CD4-positive, alpha-beta T cell treated with Interleukin-1 beta for 1 hour (primary cell): Measurements from ENCODE around the gene DENND5B.
"Not testable (repeated sequence)": the region's sequence is repeated elsewhere in the genome, so short reads cannot be mapped to it uniquely, and the experiment has no call there.

Source experiments
- DNase-seq, 2 donors: peaks; one replicate each; pipeline ENCODE4 v3.0.0-alpha.2; 2020 to 2022

Gene DENND5B

GRCh38 chr12:31456562-31456961 lies 134.4 kb downstream of the DENND5B start:
- no peak for DNase-seq

DNA sequence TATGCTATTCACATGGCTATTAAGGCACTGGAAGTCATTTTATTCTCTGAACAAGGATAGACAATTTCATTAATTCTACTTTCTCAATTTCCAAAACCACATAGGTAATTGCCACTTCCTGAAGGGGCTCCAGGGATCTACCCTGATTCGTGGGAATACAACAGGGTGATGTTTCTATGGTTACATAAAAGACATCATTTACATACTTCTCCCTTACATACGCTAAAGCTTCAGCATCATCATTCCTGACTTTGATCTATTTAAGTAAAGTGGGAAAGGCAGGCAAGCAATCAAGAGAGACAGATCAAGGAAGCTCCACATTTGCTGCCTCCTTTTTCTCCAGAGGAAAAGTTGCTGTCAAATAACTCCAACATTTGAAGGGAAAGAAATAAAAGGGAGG lies 146.2 kb downstream of the DENND5B start:
- DNase-seq: no peak

DNA sequence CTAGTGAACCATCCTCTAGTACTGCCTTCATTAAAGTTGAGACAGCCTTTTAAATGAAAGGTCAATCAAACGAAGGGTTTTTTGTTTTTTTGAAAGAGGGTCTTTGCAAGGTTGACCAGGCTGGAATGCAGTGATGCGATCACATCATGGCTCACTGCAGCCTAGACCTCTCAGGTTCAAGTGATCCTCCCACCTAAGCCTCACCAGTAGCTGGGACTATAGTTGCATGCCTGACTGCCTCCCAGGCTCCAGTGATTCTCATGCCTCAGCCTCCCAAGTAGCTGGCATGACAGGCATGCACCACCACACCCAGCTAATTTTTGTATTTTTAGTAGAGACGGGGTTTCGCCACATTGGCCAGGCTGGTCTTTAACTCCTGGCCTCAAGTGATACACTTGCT lies 150.3 kb downstream of the DENND5B start:
- no peak for DNase-seq

DNA sequence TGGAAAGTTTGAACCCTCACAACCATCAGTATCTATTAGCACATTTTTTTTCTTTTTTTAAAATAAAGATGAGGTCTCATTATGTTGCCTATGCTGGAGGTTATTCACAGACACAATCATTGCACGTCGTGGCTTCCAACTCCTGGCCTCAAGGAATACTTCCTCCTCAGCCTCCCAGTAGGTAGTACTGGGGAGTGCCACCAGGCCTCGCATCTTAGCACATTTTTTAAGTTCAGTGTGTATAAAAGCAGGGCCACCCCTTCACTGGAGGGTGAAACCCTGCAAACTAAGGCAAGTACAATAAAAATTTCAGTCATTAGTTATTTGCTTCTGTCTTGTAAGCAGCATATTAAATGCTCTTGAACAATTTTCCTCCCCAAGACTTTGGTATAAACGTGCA lies 150.8 kb downstream of the DENND5B start:
- no peak for DNase-seq

GRCh38 chr12:31431721-31432240 lies 159.2 kb downstream of the DENND5B start:
- DNase-seq: no peak

DNA sequence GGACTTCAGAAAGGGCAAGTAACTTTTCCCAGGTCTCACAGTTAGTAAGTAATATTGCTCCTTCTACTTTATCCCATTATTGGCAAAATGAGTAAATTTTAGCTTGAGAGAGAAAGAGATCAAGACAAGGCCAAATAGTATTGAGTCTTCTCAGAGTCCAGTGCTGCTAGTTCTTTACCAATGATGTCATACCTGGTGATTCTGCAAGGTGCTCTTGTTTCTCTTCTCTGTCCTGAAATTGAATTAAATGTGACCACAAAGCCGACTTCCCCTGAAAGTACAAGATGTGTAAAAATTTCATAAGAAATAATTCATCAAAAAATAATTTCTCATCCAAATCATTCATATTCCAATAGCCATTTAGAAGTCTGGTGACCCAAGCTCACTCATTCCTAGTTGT lies 167.5 kb downstream of the DENND5B start:
- no peak for DNase-seq

DNA sequence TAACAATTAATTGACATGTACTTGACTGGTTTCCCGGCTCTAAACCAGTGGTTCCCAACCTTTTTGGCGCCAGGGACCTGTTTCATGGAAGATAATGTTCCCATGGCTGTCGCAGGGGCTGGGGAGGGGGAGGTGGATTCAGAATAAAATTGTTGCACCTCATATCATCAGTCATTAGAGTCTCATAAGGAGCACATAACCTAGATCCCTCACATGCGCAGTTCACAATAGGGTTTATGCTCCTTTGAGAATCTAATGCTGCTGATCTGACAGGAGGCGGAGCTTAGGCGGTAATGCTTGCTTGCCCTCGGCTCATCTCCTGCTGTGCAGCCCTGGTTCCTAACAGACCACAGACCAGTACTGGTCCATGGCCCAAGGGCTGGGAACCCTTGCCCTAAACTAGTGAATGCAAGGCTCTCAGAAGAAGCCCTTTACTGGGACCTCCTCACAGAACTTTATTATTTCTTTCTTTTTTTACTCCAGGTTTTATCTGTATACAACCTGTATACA lies 178.6 kb downstream of the DENND5B start:
- DNase-seq: no peak

- DNase-seq: no peak
Observed at GRCh38 chr12:31408763-31409162, 182.2 kb downstream of the DENND5B start.

GRCh38 chr12:31407562-31407961 lies 183.4 kb downstream of the DENND5B start:
- no peak for DNase-seq

- DNase-seq: no peak
Observed at GRCh38 chr12:31406345-31406744, 184.6 kb downstream of the DENND5B start.

DNA sequence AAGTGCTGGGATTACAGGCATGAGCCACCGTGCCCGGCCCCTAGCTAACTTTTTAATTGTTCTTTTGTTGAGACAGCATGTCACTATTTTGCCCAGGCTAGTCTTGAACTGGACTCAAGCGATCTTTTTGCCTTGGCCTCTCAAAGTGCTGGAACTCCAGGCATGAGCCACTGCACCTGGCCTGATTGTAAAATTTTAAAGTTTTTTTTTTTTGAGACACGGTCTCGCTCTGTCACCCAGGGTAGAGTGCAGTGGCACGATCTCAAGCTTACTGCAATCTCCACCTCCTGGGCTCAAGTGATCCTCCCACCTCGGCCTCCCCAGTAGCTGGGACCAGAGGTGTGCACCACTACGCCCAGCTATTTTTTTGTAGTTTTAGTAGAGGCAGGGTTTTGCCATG lies 185.9 kb downstream of the DENND5B start:
- no peak for DNase-seq

GRCh38 chr12:31403099-31403607 lies 187.8 kb downstream of the DENND5B start:
- peak; percentile 67 to 70 for DNase-seq

DNA sequence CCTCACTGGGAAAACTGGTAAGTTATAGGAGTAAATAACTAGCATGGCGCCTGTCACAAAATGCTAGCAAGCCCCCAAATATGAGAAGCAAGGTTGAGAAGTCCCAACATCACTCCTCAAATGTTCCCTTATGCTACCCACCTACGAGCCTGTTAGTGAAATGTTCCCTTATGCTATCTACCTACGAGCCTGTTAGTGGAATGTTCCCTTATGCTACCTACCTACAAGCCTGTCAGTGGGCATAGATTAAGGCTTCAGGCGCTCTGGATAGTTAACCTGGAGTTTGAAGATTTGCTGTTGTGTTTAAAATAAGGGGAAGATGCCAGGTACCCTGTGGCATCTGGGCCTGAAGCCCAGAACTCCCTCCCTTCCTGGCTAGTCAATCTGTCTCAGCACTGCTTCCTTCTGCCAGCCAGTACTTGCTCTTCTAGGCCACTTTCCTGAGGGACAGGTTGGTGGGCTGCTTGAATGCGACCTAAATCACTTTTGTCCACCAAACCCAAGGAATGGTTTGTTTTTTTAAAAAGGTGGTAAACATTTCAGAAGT lies 197.9 kb downstream of the DENND5B start:
- no peak for DNase-seq

GRCh38 chr12:31390991-31391390 lies 199.9 kb downstream of the DENND5B start:
- DNase-seq: no peak

DNA sequence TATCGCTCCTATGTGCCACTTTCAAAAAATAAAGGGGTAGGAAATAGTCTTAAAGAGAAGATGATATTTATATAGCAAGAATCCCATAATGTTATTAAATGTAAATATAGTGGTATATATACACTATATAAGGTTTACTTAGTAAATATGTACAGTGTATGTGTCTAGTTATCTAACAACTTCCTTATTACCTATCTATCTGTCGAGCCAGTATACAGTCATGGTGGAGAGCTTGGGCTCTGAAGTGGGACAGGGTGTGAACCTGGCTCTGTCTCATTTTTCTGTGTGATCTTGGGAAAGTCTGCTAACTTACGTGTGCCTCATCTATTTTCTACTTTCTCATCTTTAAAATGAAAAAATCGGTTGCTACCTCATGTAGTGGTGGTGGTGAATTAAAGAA lies 202.2 kb downstream of the DENND5B start:
- no peak for DNase-seq

DNA sequence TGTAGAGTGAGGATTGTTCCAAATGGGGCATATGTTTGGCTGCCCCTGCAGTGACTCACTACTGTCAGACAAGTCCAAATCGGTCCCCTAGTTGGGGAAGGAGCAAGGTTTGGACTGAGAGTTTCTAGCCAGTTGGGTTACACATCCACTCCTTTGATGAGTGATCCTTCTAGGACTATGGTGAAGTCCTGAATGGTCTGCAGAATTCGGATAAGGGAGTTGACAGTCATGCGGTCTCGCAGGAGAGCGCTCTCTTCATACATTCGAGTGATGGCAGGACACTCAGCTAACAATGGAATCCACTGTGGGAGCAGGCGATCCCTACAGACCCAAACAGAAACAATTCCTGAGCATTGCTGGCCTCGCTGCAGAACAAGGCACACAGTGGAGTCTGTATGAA lies 203.5 kb downstream of the DENND5B start:
- DNase-seq: no peak

DNA sequence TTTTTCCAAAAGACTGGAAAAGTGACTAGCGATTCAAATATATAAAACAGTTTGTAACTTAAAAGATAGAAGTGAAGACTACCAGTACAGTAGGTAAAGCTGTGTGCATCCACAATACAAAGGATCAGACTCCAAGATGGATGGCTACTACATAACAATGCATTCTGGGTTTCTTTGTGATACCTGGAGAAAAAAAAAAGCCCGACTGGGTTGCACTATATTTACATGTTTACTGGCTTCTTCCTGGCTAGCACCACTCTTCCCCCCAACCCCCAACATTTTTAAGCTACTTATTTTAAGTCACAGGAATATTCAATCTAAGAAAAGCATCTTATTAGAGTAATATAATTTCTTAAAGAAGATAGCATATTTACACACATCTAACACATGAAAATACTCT lies 203.9 kb downstream of the DENND5B start:
- no peak for DNase-seq

DNA sequence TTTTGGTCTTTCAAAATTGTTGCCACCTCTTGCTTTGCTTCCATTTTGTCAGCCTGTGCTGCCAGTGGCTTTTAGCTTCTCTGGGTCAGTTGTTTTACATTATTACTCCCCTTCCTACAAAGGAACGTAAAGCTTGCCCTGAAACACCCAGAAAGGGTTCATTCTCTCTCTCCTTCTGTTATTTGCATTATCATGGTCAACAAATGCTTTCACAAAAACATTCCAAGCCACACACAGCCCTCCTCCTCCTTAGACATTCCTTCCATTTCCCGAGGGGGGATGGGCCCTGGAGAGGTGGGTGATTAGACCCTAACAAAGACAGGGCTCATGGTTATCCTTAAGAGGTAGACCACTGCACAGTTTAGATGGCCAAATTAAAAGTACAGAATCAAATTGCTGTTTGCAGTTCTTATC lies 204.6 kb downstream of the DENND5B start:
- no peak for DNase-seq

GRCh38 chr12:31377210-31377609 lies 213.7 kb downstream of the DENND5B start:
- not testable (repeated sequence) for DNase-seq

GRCh38 chr12:31375422-31375821 lies 215.5 kb downstream of the DENND5B start:
- not testable (repeated sequence) for DNase-seq

- DNase-seq: no peak
Observed at GRCh38 chr12:31371256-31371620, 219.7 kb downstream of the DENND5B start.

DNA sequence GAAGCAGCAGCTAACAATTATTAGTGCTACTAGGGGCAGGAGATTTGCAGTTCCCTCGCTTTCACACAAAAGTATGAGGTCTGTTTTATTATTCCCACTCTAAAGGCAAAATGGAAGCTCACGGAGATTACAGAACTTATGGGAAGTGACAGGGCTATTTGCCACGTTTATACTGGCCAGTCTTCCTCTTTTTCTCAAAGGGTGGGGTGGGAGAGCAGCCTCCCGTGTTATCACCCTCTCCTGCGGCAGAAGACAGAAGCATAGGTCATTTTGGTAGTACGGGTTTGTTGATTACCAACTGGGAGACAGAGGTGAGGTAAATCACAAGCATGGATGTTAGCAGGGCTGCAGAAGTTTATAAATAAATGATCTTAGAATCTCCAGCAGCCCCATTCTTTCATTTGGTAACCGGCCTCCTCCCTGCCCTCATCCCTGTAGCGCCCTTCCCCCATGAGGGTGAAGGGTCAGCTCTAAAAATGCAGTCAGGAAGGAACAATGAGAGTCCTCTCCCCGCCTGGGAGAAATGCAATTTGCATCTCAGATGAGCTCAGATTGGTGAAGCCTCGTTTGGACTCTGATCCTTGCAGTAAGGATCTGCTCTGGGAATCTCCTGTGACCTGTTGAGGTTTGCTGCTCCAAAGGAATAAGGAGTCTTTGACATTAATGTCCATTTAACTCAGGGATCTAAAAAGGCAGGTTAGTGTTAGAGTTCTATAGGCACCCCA lies 220.2 kb downstream of the DENND5B start:
- DNase-seq: no peak

- no peak for DNase-seq
Observed at GRCh38 chr12:31369712-31370521, 221.0 kb downstream of the DENND5B start.
